NCI-H2107 (cell line): ENCODE measurements around the gene GRB2.
"Not testable (repeated sequence)": the region's sequence is repeated elsewhere in the genome, so short reads cannot be mapped to it uniquely, and the experiment has no call there.

Experiments
- DNase-seq: peaks from one replicate; lab custom pipeline; 2025; lab: John Stamatoyannopoulos, UW

The GRB2 gene

DNA sequence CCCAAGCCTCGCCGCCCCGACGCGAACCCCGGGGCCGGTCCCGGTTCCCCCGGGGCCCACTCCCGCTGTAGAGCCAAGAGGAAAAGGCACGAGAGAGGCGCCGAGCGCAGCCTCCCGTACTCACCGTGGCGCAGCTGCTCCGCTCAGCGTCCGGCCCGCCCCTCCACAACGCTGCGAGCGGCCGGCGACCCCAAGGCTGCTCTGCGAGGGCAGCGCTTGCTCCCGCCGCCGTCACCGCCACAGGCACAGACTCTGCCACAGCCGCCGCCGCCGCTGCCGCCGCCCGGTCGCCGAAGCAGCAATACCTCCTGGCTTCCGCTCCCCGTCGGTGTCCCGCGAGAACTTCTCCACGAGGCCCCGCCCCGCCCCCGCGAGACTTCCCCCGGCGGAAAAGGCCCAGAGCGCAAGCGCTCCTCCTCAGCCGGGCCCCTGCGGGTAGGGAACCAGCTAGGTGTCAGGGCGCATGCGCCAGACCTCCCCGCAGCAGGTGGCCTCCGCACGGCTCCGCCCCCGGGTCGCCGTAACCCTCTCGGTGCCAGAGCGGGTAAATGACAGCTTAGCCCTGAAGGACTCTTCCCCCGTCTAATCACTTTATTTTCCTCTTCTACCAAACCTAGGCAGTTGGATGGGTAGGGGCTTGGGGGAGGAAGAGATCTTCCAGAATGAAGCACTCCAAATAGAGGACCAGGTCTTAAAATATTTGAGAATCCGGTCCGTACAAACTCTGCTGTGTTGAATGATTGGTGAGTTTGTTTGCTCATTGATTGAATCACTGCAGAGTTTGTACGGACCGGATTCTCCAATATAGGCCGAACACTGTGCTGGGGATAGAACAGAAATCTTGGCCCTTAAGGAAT lies at the start of gene GRB2:
Gene GRB2, minus strand, starts transcription at position 314 of the 857 bp plus-strand sequence. CDS start 12,050 bp downstream, outside the sequence.
- DNase-seq, result peak; percentile 87

DNA sequence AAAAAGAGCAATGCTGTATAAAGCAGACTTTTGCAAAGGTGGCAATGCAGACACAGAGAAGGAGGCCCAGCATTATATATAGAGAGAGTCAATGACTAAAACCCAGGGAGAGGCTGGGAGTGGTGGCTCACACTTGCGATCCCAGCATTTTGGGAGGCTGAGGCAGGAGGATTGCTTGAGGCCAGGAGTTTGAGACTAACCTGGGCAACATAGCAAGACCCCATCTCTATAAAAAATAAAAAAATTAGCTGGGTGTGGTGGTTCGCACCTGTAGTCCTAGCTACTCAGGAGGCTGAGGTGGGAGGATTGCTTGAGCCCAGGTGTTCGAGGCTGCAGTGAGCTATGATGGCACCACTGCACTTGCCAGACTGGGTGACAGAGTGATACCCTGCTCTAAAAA lies 49.2 kb upstream of the GRB2 start:
- not testable (repeated sequence) for DNase-seq

DNA sequence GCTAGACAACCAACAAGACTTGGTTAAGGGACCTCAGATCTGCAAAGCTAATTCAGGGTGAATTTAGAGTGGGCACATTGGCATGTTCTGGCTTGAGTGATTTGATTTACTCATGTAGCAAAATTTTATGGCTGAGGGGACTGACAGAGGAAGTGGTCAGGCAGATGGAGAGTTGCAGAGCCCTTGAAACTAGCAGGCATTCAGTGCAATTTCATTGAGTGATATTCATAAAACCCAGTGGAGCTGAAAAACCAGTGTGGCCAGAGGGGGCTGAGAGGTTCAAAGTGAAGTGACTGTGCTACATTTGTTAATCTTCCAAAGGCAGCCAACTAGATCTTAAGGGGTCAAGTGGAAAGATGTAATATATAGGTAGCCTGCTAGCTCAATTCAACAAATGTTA lies 48.7 kb upstream of the GRB2 start:
- no peak for DNase-seq

DNA sequence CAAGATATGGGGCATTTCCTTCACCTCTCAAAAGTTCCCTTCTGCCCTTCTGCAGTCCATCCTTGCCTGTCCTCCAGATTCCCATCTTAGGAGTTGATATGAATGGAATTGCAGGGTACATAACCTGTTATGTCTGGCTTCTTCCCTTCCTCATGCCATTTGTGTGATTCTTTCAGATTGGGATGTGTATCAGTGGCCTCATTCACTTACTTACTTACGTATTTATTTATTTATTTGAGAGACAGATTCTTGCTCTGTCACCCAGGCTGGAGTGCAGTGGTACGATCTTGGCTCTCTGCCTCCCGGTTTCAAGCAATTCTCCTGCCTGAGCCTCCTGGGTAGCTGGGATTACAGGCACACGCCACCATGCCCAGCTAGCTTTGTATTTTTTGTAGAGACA lies 44.8 kb upstream of the GRB2 start:
- no peak for DNase-seq

DNA sequence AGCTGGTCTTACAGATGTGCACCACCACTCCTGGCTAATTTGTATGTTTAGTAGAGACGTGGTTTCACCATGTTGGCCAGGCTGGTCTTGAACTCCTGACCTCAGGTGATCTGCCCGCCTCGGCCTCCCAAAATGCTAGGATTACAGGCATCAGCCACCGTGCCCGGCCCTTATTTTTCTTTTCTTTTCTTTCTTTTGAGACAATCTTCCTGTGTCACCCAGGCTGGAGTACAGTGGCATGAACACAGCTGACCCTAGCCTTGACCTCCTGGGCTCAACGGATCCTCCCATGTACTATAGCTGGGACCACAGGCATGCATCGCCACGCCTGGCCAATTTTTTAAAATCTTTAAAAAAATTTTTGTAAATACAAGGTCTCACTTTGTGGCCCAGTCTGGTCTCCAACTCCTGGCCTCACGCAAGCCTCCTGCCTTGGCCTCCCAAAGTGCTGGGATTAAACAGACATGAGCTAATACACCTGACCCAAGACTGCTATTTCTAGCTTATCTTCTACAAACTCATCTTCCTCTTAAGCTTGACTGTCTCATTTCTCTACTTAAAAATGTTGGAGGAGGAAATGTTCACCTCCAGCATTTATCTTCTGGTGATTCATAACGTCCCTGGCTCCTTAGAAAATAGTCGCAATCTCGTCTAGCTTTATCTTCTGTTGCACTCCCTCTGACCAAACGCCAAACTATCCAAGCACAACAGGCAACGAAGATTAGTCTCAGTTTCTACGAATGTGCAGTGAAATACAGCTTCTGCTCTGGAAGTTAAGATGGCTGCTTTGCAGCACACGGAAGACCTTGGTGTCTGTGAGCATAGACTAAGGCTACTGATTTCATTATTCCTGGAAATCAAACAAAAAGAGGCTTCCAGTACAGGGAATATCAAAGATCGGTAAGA lies 42.7 kb upstream of the GRB2 start:
- no peak for DNase-seq

DNA sequence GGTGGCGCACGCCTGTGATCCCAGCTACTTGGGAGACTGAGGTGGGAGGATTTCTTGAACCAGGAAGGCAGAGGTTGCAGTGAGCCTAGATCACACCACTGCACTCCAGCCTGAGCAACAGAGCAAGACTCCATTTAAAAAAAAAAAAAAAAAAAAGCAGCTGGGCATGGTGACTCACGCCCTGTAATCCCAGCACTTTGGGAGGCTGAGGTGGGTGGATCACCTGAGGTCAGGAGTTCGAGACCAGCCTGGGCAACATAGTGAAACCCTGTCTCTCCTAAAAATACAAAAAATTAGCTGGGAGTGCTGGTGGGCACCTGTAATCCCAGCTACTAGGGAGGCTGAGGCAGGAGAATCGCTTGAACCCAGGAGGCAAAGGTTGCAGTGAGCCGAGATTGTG lies 40.4 kb upstream of the GRB2 start:
- DNase-seq, result not testable (repeated sequence)

DNA sequence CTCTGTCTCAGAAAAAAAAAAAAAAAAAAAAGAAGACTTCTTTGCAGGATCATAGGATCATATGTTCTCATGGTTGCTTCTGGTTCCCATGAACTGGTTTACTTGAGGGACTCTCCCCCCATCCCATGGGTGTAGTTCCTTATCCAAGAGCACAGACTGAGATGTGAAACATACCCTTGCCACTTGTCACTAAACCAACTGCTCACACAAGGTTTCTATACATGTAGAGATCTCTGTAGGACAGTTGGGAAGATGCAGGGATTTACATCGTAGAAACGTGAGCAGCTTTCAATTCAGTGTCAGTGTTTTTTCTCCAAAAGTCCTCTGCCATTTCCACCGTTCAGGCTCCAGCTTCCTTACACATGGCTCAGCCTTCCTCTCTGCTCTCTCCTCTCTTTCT lies 39.8 kb upstream of the GRB2 start:
- DNase-seq, result no peak

DNA sequence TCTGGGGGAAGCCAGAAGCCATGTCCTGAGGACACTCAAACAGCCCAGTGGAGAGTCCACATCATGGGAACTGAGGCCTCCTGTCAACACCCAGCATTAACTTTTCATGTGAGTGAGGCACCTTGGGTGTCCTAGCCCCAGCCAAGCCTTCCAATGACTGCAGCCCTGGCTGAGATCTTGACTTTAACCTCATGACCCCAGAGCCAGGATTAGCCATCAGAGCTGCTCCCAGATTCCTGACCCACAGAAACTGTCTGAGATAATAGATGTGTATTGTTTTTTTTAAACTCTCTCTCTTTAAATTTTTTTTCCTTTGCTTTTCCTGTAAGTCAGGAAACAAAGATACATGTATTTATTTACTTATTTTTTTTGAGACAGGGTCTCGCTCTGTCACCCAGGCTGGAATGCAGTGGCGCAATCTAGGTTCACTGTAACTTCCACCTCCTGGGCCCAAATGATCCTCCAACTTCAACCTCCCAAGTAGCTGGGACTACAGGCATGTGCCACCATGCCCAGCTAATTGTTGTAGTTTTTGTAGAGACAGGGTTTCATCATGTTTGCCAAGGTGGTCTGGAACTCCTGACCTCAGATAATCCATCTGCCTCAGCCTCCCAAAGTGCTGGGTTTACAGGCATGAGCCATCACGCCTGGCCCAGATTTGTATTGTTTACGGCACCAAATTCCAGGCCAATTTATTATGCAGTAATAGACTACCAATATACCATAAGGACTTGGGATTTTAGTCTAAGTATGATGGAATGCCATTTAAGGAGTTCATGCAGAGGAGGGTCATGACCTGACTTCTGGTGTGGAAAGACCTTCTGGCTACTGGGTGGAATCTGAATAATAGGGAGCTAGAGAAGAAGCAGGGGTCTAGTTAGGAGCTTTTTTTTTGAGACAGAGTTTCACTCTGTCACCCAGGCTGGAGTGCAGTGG lies 37.0 kb upstream of the GRB2 start:
- no peak for DNase-seq

DNA sequence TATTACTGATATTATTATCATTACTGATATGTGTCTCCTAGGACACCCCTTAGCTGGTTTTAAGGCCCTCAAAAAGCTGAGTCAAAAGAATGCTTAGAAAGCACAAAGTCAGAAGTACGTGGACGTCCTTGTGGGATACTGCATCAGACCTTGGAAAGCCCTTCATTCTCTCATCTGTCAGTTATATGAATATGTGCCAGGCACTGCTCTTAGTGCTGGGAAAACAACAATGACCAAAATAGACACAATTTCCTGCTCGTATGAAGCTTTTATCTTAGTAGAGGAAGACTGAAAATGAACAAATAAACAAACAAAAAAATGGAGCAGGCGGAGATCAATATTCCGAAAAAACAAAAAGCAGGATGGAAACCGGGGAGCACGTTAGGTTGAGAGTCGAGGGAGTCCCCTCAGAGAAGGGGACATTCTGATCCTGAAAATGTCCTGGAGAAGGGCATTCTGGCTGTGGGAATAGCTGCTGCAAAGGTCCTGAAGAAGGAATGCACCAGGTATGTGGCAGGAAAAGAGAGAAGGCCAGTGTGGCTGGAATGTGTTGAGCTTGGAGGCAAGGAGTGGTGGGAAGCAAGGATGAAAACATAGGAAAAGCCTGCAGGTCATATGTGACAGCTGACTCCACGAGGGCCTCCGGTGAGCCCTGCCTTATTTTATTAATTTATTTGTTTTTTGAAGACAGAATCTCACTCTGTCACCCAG lies 35.4 kb upstream of the GRB2 start:
- DNase-seq, result no peak

DNA sequence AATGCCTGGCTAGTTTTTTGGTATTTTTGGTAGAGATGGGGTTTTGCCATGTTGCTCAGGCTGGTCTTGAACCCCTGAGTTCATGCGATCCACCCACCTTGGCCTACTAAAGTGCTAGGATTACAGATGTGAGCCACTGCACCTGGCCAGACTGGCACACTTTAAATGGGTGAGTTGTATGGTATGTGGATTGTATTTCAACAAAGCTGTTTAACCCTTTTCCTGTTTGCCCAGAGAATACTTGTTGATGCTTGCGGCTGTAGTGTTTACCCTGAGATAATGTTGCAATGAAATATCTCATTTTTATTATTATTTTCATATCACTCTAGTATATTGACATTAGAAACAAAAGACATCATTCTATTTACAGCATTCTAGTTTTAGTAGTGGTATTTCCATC lies 33.8 kb upstream of the GRB2 start:
- DNase-seq, result no peak

DNA sequence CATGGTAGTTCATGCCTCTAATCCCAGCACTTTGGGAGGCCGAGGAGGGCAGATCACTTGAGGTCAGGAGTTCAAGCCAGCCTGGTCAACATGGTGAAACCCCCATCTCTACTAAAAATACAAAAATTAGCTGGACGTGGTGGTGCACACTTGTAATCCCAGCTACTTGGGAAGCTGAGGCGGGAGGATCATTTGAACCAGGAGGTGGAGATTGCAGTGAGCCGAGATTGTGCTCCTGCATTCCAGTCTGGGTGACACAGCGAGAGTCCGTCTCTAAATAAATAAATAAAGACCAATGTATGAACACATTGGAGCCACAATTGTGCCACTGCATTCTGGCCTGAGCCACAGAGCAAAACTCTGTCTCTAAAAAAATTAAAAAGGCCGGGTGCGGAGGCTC lies 31.9 kb upstream of the GRB2 start:
- DNase-seq, result not testable (repeated sequence)

DNA sequence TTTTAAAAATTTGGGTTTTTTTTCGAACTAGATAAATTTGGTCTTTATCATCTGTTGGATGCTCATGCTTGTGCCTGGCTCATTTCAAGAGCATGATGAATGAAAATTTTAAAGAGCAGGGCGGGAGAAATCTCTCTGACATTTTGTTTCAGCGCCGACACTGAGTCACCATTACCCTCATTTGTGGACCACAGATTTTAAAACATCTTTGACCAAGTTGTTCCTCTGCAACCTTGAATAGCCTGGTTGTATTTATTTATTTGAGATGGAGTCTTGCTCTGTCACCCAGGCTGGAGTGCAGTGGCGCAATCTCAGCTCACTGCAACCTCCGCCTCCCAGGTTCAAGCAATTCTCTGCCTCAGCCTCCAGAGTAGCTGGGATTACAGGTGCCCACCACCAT lies 29.0 kb upstream of the GRB2 start:
- DNase-seq, result not testable (repeated sequence)

DNA sequence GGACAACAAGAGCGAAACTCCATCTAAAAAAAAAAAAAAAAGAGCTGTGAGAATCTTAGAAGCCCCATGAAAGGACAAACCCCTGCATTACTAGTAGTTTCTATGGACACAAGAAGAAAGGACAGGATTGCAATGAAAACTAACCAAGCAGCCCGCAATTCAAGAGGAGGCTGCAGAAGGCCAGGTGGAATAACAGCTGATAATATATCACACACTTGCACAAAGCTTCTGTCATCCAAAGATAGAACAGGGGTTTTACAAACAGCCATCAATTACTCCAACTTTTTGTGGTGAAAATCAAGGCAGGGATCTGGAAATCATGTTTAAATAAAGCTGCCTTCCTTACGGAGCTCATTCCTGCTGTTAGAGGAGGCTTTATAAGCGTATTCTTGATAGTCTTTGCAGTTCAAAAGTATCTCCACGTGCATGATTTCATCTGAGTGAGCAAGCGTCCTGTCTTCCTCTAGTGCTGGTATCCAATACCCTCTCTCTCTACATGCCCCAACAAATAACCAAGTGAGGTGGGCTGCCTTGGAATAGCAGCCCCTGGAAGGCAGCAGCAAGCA lies 27.8 kb upstream of the GRB2 start:
- DNase-seq, result no peak

DNA sequence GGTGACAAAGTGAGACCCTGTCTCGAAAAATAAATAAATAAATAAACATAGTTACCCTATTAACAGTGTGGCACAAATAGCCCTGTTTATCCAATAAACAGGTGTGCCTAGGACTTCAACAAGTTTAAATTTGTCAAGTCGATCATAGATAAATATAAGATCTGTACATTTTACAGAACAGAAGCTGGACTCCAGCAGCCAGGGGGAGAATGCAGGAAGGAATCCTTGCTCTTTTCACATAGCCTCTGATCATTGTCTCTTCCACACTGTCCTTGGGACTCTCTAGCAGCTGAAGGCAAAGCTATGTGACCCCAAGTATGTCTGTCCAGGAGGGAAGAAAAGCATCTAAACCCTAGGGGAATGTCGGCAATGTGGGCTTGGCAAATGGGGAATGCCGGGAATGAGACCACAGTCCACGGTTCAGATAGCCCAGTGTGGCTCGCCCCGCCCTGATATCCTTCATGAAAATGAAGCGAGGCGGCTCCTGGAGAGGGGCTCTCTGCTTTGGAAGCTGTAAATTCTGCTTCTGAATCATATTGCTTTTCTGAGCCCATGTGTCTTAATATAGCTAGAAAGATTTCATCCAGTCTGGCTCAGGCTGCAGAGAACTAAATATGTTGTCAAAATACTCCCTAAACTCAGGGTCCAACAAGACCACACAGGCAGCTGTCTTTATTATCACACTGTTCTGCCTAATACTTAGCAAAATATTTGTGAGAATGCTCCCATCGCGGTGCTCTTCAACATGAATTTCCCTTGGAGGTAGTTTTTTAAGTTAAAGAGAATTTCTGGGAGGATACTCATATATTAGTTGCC lies 24.9 kb upstream of the GRB2 start:
- DNase-seq, result no peak

DNA sequence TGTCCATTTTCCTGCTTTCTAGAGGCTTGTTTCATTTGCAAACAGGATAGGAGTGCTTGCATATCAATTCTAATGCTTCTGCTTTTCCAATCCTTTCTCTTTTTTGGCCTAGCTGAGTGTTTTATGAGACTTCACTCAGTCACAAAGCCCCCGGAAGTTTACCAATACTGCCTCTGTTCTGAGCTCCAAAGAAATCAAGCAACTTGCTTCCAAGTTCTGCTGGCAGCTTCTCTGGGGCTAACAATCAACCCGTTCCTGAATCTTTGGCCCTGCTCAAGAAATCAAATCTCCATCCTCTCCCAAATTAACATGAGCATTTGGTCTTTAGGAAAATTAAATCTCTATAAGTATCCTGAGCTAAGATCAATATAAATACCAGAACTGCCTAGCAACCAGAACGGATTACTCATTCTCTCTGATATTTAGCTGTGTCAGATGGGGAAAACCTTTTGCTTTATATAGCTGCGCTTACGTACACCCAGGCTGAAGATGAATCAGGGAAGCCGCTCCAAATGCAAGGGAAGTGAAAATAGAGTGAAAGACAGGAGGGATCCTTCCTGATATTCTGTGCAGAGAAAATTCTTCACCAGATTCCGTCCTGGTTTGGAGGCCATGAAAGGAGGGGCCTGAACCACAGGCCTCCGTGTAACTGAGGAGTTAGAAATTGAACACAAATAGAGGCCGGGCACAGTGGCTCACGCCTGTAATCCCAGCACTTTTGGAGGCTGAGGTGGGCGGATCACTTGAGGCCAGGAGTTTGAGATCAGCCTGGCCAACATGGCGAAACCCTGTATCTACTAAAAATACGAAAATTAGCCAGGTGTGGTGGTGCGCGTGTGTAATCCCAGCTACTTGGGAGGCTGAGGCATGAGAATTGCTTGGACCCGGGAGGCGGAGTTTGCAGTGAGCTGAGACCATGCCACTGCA lies 23.3 kb upstream of the GRB2 start:
- DNase-seq, result no peak

DNA sequence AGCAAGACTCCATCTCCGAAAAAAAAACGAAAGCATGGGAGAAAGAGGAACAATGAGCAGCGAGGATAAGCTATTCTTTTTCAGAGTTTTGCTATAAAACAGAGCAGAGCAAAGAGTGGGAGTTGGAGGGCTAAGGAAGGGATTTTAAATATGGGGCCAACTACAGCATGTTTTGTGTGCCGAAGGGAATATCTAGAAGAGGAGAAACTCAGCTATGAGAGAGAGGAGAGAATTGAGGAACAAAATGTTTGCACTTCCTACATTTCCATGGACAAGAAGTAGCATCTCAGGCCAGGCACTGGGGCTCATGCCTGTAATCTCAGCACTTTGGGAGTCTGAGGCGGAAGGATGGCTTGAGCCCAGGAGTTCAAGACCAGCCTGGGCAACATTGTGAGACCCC lies 13.1 kb upstream of the GRB2 start:
- DNase-seq, result no peak

DNA sequence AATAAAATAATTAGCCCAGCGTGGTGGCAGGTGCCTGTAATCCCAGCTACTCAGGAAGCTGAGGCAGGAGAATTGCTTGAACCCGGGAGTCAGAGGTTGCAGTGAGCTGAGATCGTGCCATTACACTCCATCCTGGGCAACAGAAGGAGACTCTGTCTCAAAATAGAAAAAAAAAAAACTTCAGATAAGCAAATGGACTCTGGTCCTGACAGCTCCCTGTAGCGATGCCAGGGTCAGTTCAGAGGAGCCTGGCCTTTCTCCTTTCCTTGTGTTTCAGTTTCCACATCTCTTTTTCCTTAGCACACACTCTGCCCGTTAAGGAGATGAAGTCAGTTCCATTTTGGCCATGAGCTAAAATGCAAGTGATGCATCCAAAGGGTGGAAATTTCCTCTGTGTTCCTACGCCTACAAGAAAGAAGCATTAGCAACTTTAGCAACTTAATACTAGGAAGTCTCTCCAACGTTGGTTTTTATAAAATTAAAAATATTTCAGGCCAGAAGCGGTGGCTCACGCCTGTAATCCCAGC lies 11.6 kb upstream of the GRB2 start:
- DNase-seq, result no peak

DNA sequence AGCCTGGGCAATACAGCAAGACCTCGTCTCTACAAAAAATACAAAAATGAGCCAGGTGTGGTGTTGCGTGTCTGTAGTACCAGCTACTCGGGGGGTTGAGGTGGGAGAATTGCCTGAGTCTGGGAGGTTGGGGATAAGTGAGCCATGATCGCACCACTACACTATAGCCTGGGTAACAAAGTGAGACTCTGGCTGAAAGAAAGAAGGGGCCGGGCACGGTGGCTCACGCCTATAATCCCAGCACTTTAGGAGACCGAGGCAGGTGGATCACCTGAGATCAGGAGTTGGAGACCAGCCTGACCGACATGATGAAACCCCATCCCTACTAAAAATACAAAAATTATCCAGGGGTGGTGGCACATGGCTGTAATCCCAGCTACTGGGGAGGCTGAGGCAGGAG lies 10.5 kb upstream of the GRB2 start:
- no peak for DNase-seq

DNA sequence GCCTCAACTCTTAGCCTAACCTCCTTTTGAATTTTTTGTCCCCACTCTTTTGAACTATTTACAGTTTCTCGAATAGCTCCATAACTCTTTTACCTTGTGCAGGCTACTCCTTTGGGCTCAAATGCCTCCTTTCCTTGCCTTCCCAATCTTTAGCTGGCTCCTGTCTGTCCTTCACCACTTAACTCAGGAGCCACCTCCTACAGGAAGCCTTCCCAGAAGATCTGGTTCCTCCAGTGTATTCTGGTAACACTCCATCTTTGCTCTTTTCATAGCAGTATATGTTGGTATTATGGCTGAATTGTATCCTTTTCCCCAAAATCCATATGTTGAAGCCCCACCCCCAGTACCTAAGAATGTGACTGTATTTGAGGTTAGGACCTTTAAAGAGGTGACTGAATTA lies 9.0 kb upstream of the GRB2 start:
- DNase-seq, result no peak
